IMR-90 (cell line): Measurements from ENCODE around the gene ALLC. TPM values are rescaled to one million over a fixed set of nuclear protein-coding genes. Genes with fewer than 3 reads are reported as not detected.

Experiments
- ATAC-seq: fragments of 200-7000 bp; cut with Tn5 transposase; 2 replicates; pipeline ENCODE4 v1.9.1; 2020; ENCODE audit warnings: low read depth, mild to moderate bottlenecking, moderate library complexity
- BruUV-seq: library from RNA; stranded (reverse); fragments of 400-500 nt; replicated peaks from 2 replicates; lab custom pipeline; 2021; lab: Mats Ljungman, UMichigan
- CTCF ChIA-PET: fragments of 300-600 bp; formaldehyde crosslinking; extraction: SDS; loops from one replicate; lab custom pipeline; 2021; ENCODE audit warnings: antibody characterized with exemption; lab: Yijun Ruan, JAX
- POLR2A ChIA-PET: fragments of 300-600 bp; sonication (Branson Sonifier 250); formaldehyde crosslinking; loops from one replicate; lab custom pipeline; 2022; ENCODE audit warnings: antibody characterized with exemption; ENCODE audit not compliant: unreplicated experiment; lab: Charles Lee
- DNase-seq: peaks from one replicate; pipeline ENCODE4 v3.0.0; 2013
- H2AFZ ChIP-seq: replicated peaks from 2 replicates; pipeline ENCODE3; 2013; ENCODE audit warnings: low read length, mild to moderate bottlenecking; ENCODE audit not compliant: poor library complexity
- H2AK5ac ChIP-seq: 2 replicates; pipeline ENCODE4 v1.6.1; 2013; ENCODE audit warnings: low read depth, low read length, inconsistent platforms
- H2AK9ac ChIP-seq: replicated peaks from 2 replicates; pipeline ENCODE3; 2013; ENCODE audit warnings: mild to moderate bottlenecking, low read depth, low read length, moderate library complexity; ENCODE audit not compliant: poor library complexity
- H2BK120ac ChIP-seq: 2 replicates; pipeline ENCODE4 v1.6.1; 2013; ENCODE audit warnings: low read depth, low read length, inconsistent platforms
- H2BK15ac ChIP-seq: 3 replicates; pipeline ENCODE4 v1.6.1; 2013; ENCODE audit warnings: low read depth, low read length, inconsistent platforms
- H2BK20ac ChIP-seq: 2 replicates; pipeline ENCODE4 v1.6.1; 2013; ENCODE audit warnings: low read depth, mild to moderate bottlenecking, inconsistent platforms, low read length, moderate library complexity
- H2BK5ac ChIP-seq: 2 replicates; pipeline ENCODE4 v1.6.1; 2013; ENCODE audit warnings: mild to moderate bottlenecking, low read depth, low read length, inconsistent platforms; ENCODE audit not compliant: poor library complexity, severe bottlenecking
- H3K14ac ChIP-seq: replicated peaks from 2 replicates; pipeline ENCODE4 v1.6.1; 2013; ENCODE audit warnings: low read depth, low read length, inconsistent platforms
- H3K18ac ChIP-seq: 2 replicates; pipeline ENCODE4 v1.6.1; 2013; ENCODE audit warnings: low read depth, low read length, control low read depth
- H3K23ac ChIP-seq: 2 replicates; pipeline ENCODE4 v1.6.1; 2013; ENCODE audit warnings: low read depth, low read length, inconsistent platforms
- H3K27ac ChIP-seq: 2 replicates; pipeline ENCODE4 v1.5.1; 2013; ENCODE audit warnings: mild to moderate bottlenecking, control low read depth, low read length; ENCODE audit not compliant: insufficient read depth
- H3K27me3 ChIP-seq: 2 replicates; pipeline ENCODE4 v1.6.1; 2013; ENCODE audit warnings: low read length; ENCODE audit not compliant: control insufficient read depth, insufficient read depth
- H3K36me3 ChIP-seq: 2 replicates; pipeline ENCODE4 v1.6.1; 2013; ENCODE audit warnings: low read length, mixed read lengths; ENCODE audit not compliant: control insufficient read depth, insufficient read depth
- H3K4ac ChIP-seq: 2 replicates; pipeline ENCODE4 v1.6.1; 2013; ENCODE audit warnings: low read depth, low read length, inconsistent platforms
- H3K4me1 ChIP-seq: 2 replicates; pipeline ENCODE4 v1.6.1; 2013; ENCODE audit warnings: low read length, mixed read lengths; ENCODE audit not compliant: control insufficient read depth, insufficient read depth
- H3K4me2 ChIP-seq: 2 replicates; pipeline ENCODE4 v1.6.1; 2013; ENCODE audit warnings: low read depth, mild to moderate bottlenecking, control low read depth, low read length, moderate library complexity
- H3K4me3 ChIP-seq: 2 replicates; pipeline ENCODE4 v1.5.1; 2013; ENCODE audit warnings: low read depth, mild to moderate bottlenecking, control low read depth, low read length, moderate library complexity; ENCODE audit not compliant: insufficient read depth
- H3K56ac ChIP-seq: 2 replicates; pipeline ENCODE4 v1.6.1; 2013; ENCODE audit warnings: low read length, inconsistent platforms; ENCODE audit not compliant: insufficient read depth; ENCODE audit errors: extremely low read depth
- H3K79me1 ChIP-seq, 2 experiments: 2 replicates each; pipeline ENCODE4 v1.6.1; 2013; ENCODE audit warnings: low read length in 2 of 2, inconsistent platforms in 1 of 2, low read depth in 1 of 2
- H3K9ac ChIP-seq: 2 replicates; pipeline ENCODE4 v1.6.1; 2013; ENCODE audit warnings: low read depth, low read length, control low read depth
- H3K9me1 ChIP-seq: 2 replicates; pipeline ENCODE4 v1.6.1; 2013; ENCODE audit warnings: low read length, inconsistent platforms; ENCODE audit not compliant: insufficient read depth
- H3K9me3 ChIP-seq: 2 replicates; pipeline ENCODE4 v1.6.1; 2013; ENCODE audit warnings: low read length; ENCODE audit not compliant: control insufficient read depth, insufficient read depth
- H4K20me1 ChIP-seq: 2 replicates; pipeline ENCODE4 v1.6.1; 2013; ENCODE audit warnings: low read length, inconsistent platforms; ENCODE audit not compliant: insufficient read depth
- H4K5ac ChIP-seq: 2 replicates; pipeline ENCODE4 v1.6.1; 2013; ENCODE audit warnings: mild to moderate bottlenecking, low read depth, low read length, control low read depth
- H4K8ac ChIP-seq, 2 experiments: 2 replicates each; pipeline ENCODE4 v1.6.1; 2013; ENCODE audit warnings: low read depth in 2 of 2, low read length in 2 of 2, control low read depth in 1 of 2, inconsistent platforms in 1 of 2
- H4K91ac ChIP-seq: 2 replicates; pipeline ENCODE4 v1.6.1; 2013; ENCODE audit warnings: low read depth, low read length, inconsistent platforms; ENCODE audit not compliant: insufficient read depth
- MXI1 ChIP-seq: IDR thresholded peaks from 2 replicates; pipeline ENCODE4 v1.6.1; 2012; ENCODE audit warnings: low read depth, mild to moderate bottlenecking, low read length, moderate library complexity, borderline replicate concordance
- RCOR1 ChIP-seq: IDR thresholded peaks from 2 replicates; pipeline ENCODE4 v1.6.1; 2012; ENCODE audit warnings: mild to moderate bottlenecking, low read length, improper control_type of control experiment; ENCODE audit not compliant: insufficient replicate concordance
- WGBS, 2 experiments: methylation state at CpG; one replicate each; pipeline versions ENCODE4 v1.1.5 to v1.1.7; 2013; ENCODE audit warnings: missing lambda C conversion rate in 2 of 2; ENCODE audit not compliant: insufficient read length in 1 of 2; ENCODE audit errors: extremely low coverage in 2 of 2; 5-methylcytosine and 5-hydroxymethylcytosine counted together
- dilution Hi-C: fragments of 300-500 bp; cut with HindIII; formaldehyde crosslinking; loops from one replicate; pipeline ENCODE4 v1.14.3; 2018; ENCODE audit warnings: low sequenced_read_pairs; ENCODE audit not compliant: unreplicated experiment
- in situ Hi-C: fragments of 300-500 bp; cut with MboI; formaldehyde crosslinking; loops from 3 replicates; pipeline ENCODE4 v1.14.3; 2019; ENCODE audit warnings: low sequenced_read_pairs, inconsistent platforms, mixed read lengths
- intact Hi-C: fragments of 100-400 bp; cut with micrococcal nuclease; formaldehyde crosslinking; loops from 2 replicates; pipeline ENCODE4 v1.10.0; 2022
- polyA plus RNA-seq, 3 experiments: library from polyadenylated mRNA; depleted of rRNA; stranded (reverse); fragments of >200 nt; gene quantifications; 2 replicates each; pipeline ENCODE4 v1.2.3, GENCODE V29; 2012; ENCODE audit warnings: low replicate concordance in 1 of 3
- total RNA-seq: library from RNA; depleted of rRNA; stranded (reverse); fragments of >200 nt; gene quantifications from 2 replicates; pipeline ENCODE4 v1.2.3, GENCODE V29; 2012

Gene ALLC
- total and polyA plus RNA-seq, 2 of the 4 experiments (the other 2 are of a cell fraction): not detected

DNA sequence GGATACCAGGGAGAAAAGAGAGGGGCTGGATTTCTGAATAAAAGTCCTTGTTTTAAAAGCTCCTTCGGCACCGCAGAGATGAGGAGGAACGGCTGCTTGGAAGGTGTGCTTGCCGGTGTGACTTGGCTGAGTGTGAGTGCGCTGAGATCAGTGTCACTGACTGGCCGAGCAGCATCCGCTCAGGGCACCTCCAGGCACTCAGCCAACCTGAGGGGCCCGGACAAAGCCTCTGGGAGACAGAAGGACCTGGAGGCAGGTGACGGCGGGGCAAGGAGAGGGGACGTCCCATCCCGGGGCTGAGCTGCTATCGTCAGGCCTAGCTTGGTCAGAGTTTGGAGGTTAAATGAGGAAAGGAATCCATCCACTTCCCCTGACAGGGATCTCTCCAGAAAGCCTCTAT, 16.8 kb upstream of the ALLC start:
- ChIA-PET CTCF (no interaction called here), POLR2A (no interaction called here)
- Histone ChIP-seq H3K79me1 (no peaks in the 10 kb centered on the region), H3K36me3 (no peaks in the 10 kb centered on the region), H4K5ac (no peak overlapping the region), H3K4me1 (no peaks in the 10 kb centered on the region), H3K27me3 (peaks cover 6% of the 10 kb centered on the region; the same call in 1 of the 2 replicates), H2AK9ac (no peak overlapping the region), H2AFZ (no peak overlapping the region), H4K20me1 (no peaks in the 10 kb centered on the region), H2AK5ac (no peak overlapping the region), H3K9ac (no peak overlapping the region), H2BK120ac (no peak overlapping the region), H3K56ac (no peak overlapping the region), H2BK20ac (no peak overlapping the region), H2BK5ac (no peak overlapping the region), H3K14ac (no peak overlapping the region), H3K9me1 (no peaks in the 10 kb centered on the region), H3K23ac (no peak overlapping the region), H3K27ac (no peak overlapping the region), H4K91ac (no peak overlapping the region), H3K4me3 (no peak overlapping the region), H3K4me2 (no peak overlapping the region), H3K18ac (no peak overlapping the region), H3K9me3 (no peaks in the 10 kb centered on the region), H3K4ac (no peak overlapping the region), H4K8ac (no peak overlapping the region), H2BK15ac (no peak overlapping the region)
- intact Hi-C loops (no loop called here), in situ Hi-C loops (loop anchor here (10.0 kb wide), 1 partner anchor 216 kb away; no protein-coding TSS in a partner anchor), dilution Hi-C loops (no loop called here)
- no TSS peak for BruUV-seq
- TF ChIP-seq RCOR1 (no peak), MXI1 (no peak)
- WGBS, 2 experiments: 85% methylated on average over 4 of the region's 13 CpGs; no CpG with 5 or more reads in 1 of the 2 experiments
- no peak for ATAC-seq
- no peak for DNase-seq
